H9 (cell line): ENCODE data around the gene CD7. TPM values are rescaled to one million over a fixed set of nuclear protein-coding genes. Genes with fewer than 3 reads are reported as not detected.

Experiments used
- DNase-seq: peaks from one replicate; pipeline ENCODE4 v3.0.0-alpha.2; 2017
- H2AFZ ChIP-seq: one replicate; pipeline ENCODE4 v1.6.1; 2013; ENCODE audit warnings: mild to moderate bottlenecking, low read length, control low read depth, moderate library complexity
- H2AK5ac ChIP-seq: 2 replicates; pipeline ENCODE4 v1.6.1; 2013; ENCODE audit warnings: low read length, control low read depth, mixed read lengths; ENCODE audit not compliant: insufficient read length
- H2BK120ac ChIP-seq: one replicate; pipeline ENCODE4 v1.6.1; 2013; ENCODE audit warnings: low read depth, mild to moderate bottlenecking, low read length, control low read depth, inconsistent platforms; ENCODE audit not compliant: poor library complexity, severe bottlenecking
- H2BK12ac ChIP-seq: 2 replicates; pipeline ENCODE4 v1.6.1; 2013; ENCODE audit warnings: low read length, control low read depth, mixed read lengths, low read depth; ENCODE audit not compliant: insufficient read length
- H2BK15ac ChIP-seq: 2 replicates; pipeline ENCODE4 v1.6.1; 2013; ENCODE audit warnings: low read depth, low read length, control low read depth
- H2BK20ac ChIP-seq: one replicate; pipeline ENCODE4 v1.6.1; 2013; ENCODE audit warnings: low read depth, mild to moderate bottlenecking, low read length, control low read depth, inconsistent platforms; ENCODE audit not compliant: poor library complexity, severe bottlenecking
- H2BK5ac ChIP-seq: 2 replicates; pipeline ENCODE4 v1.6.1; 2013; ENCODE audit warnings: low read length, control low read depth, mixed read lengths; ENCODE audit not compliant: insufficient read length
- H3K14ac ChIP-seq: 2 replicates; pipeline ENCODE4 v1.6.1; 2013; ENCODE audit warnings: low read length, control low read depth; ENCODE audit not compliant: insufficient read depth
- H3K18ac ChIP-seq: 2 replicates; pipeline ENCODE4 v1.6.1; 2013; ENCODE audit warnings: low read depth, mild to moderate bottlenecking, mixed read lengths, low read length, control low read depth; ENCODE audit not compliant: insufficient read length
- H3K23ac ChIP-seq: 2 replicates; pipeline ENCODE4 v1.6.1; 2013; ENCODE audit warnings: low read length, control low read depth, mixed read lengths, low read depth; ENCODE audit not compliant: insufficient read length
- H3K23me2 ChIP-seq: 2 replicates; pipeline ENCODE4 v1.6.1; 2013; ENCODE audit warnings: low read depth, mild to moderate bottlenecking, mixed read lengths, low read length, control low read depth; ENCODE audit not compliant: insufficient read length, poor library complexity, severe bottlenecking
- H3K27ac ChIP-seq: 2 replicates; pipeline ENCODE4 v1.5.1; 2013; ENCODE audit warnings: low read length, control low read depth, mixed read lengths, low read depth; ENCODE audit not compliant: insufficient read length
- H3K27me3 ChIP-seq: 2 replicates; pipeline ENCODE4 v1.6.1; 2013; ENCODE audit warnings: low read length, control low read depth, inconsistent platforms; ENCODE audit not compliant: insufficient read depth
- H3K4ac ChIP-seq: 2 replicates; pipeline ENCODE4 v1.6.1; 2013; ENCODE audit warnings: low read depth, mild to moderate bottlenecking, control low read depth, inconsistent platforms, low read length, moderate library complexity
- H3K4me1 ChIP-seq: 2 replicates; pipeline ENCODE4 v1.6.1; 2013; ENCODE audit warnings: low read length, control low read depth, inconsistent platforms; ENCODE audit not compliant: insufficient read depth
- H3K4me2 ChIP-seq: 2 replicates; pipeline ENCODE4 v1.6.1; 2013; ENCODE audit warnings: low read length, control low read depth, mixed read lengths; ENCODE audit not compliant: insufficient read length, insufficient read depth
- H3K56ac ChIP-seq: 2 replicates; pipeline ENCODE4 v1.6.1; 2013; ENCODE audit warnings: low read depth, mild to moderate bottlenecking, mixed read lengths, low read length, control low read depth; ENCODE audit not compliant: insufficient read length
- H3K79me1 ChIP-seq: 2 replicates; pipeline ENCODE4 v1.6.1; 2013; ENCODE audit warnings: low read depth, mild to moderate bottlenecking, moderate library complexity, low read length, control low read depth, inconsistent platforms; ENCODE audit not compliant: insufficient read depth, poor library complexity, severe bottlenecking
- H3K79me2 ChIP-seq: 2 replicates; pipeline ENCODE4 v1.6.1; 2013; ENCODE audit warnings: low read length, control low read depth, inconsistent platforms; ENCODE audit not compliant: insufficient read depth
- H3K9ac ChIP-seq: 2 replicates; pipeline ENCODE4 v1.6.1; 2013; ENCODE audit warnings: low read length, control low read depth, mixed read lengths; ENCODE audit not compliant: insufficient read length; ENCODE audit errors: extremely low read depth
- H3K9me3 ChIP-seq: one replicate; pipeline ENCODE4 v1.6.1; 2013; ENCODE audit warnings: low read depth, low read length, inconsistent platforms; ENCODE audit not compliant: control insufficient read depth
- H3T11ph ChIP-seq: one replicate; pipeline ENCODE4 v1.6.1; 2013; ENCODE audit warnings: mild to moderate bottlenecking, low read length, control low read depth, inconsistent platforms
- H4K20me1 ChIP-seq: one replicate; pipeline ENCODE4 v1.6.1; 2013; ENCODE audit not compliant: control insufficient read depth, insufficient read length, insufficient read depth
- H4K5ac ChIP-seq: 2 replicates; pipeline ENCODE4 v1.6.1; 2013; ENCODE audit warnings: low read depth, mild to moderate bottlenecking, mixed read lengths, low read length, control low read depth; ENCODE audit not compliant: insufficient read length
- H4K8ac ChIP-seq: replicated peaks from 2 replicates; pipeline ENCODE4 v1.6.1; 2013; ENCODE audit warnings: low read length, control low read depth, mixed read lengths, low read depth; ENCODE audit not compliant: insufficient read length
- H4K91ac ChIP-seq: 2 replicates; pipeline ENCODE4 v1.6.1; 2013; ENCODE audit warnings: low read depth, mild to moderate bottlenecking, moderate library complexity, mixed read lengths, low read length, control low read depth; ENCODE audit not compliant: insufficient read length
- H3K27ac Mint-ChIP-seq, 3 experiments: 2 replicates in 2 of 3; 3 replicates in 1 of 3; pipeline ENCODE4 v1.8.0; 2020 to 2021; ENCODE audit warnings: mixed read lengths in 3 of 3, mild to moderate bottlenecking in 1 of 3, moderate library complexity in 1 of 3
- H3K27me3 Mint-ChIP-seq: 2 replicates; pipeline ENCODE4 v1.8.0; 2021; ENCODE audit warnings: low read depth, mild to moderate bottlenecking, moderate library complexity, mixed read lengths
- H3K36me3 Mint-ChIP-seq, 3 experiments: 2 replicates in 2 of 3; 3 replicates in 1 of 3; pipeline ENCODE4 v1.8.0; 2020 to 2021; ENCODE audit warnings: low read depth in 3 of 3, mixed read lengths in 3 of 3; ENCODE audit not compliant: insufficient read depth in 1 of 3
- H3K4me1 Mint-ChIP-seq, 2 experiments: 2 replicates each; pipeline ENCODE4 v1.8.0; 2020; ENCODE audit warnings: mixed read lengths in 2 of 2
- H3K4me3 Mint-ChIP-seq, 2 experiments: 2 replicates in 1 of 2; 3 replicates in 1 of 2; pipeline ENCODE4 v1.8.0; 2020 to 2021; ENCODE audit warnings: mild to moderate bottlenecking in 2 of 2, mixed read lengths in 2 of 2, moderate library complexity in 1 of 2
- H3K9me3 Mint-ChIP-seq, 2 experiments: 2 replicates in 1 of 2; 3 replicates in 1 of 2; pipeline ENCODE4 v1.8.0; 2020; ENCODE audit warnings: mild to moderate bottlenecking in 2 of 2, mixed read lengths in 2 of 2, moderate library complexity in 1 of 2
- CTCF ChIP-seq: fragments of 200-600 bp; sonication (generic); conservative IDR thresholded peaks from 3 replicates; pipeline ENCODE4 v1.8.0; 2021; ENCODE audit warnings: antibody characterized with exemption, mild to moderate bottlenecking
- WGBS: extraction: QIAGEN DNeasy Blood & Tissue Kit; methylation state at CpG from one replicate; pipeline ENCODE4 v1.1.7; 2013; ENCODE audit warnings: missing lambda C conversion rate, low lambda C conversion rate, mixed read lengths; ENCODE audit not compliant: insufficient read length; ENCODE audit errors: extremely low coverage; 5-methylcytosine and 5-hydroxymethylcytosine counted together
- total RNA-seq: library from RNA; stranded (reverse); gene quantifications from 2 replicates; pipeline ENCODE4 v1.2.1, GENCODE V29; 2021

The CD7 gene
- total RNA-seq, 1 experiment from 2014 or later, result 0.35 TPM

- Histone ChIP-seq H3K23ac (no peak overlapping the region), H3K27me3 (peaks cover 7% of the 10 kb centered on the region; the same call in 1 of the 2 replicates), H4K5ac (no peak overlapping the region), H3K4me2 (no peak overlapping the region), H3K18ac (no peak overlapping the region), H3K23me2 (no peaks in the 10 kb centered on the region), H3K27ac (no peak overlapping the region), H3K14ac (no peak overlapping the region), H3K79me1 (no peaks in the 10 kb centered on the region), H3K4me1 (peaks cover 5% of the 10 kb centered on the region; the same call in 1 of the 2 replicates), H2BK5ac (no peak overlapping the region), H2BK120ac (no peak overlapping the region), H4K91ac (no peak overlapping the region), H3T11ph (no peak overlapping the region), H3K9me3 (no peaks in the 10 kb centered on the region), H3K4ac (no peak overlapping the region), H4K8ac (no peak overlapping the region), H2AFZ (no peak overlapping the region), H4K20me1 (no peaks in the 10 kb centered on the region), H3K79me2 (no peaks in the 10 kb centered on the region), H2BK15ac (no peak overlapping the region), H3K56ac (no peak overlapping the region), H3K9ac (no peak overlapping the region), H2BK12ac (no peak overlapping the region), H2BK20ac (no peak overlapping the region), H2AK5ac (no peak overlapping the region)
- TF ChIP-seq CTCF, result no peak
- Mint-ChIP-seq H3K27ac (no peak overlapping the region), H3K4me3 (no peak overlapping the region), H3K36me3 (no peaks in the 10 kb centered on the region), H3K9me3 (no peaks in the 10 kb centered on the region), H3K27me3 (peaks cover 68% of the 10 kb centered on the region), H3K4me1 (peaks cover 16 to 37% of the 10 kb centered on the region in 2 experiments)
- DNase-seq, result no peak
- no CpG with 5 or more reads among the region's 19 CpGs for WGBS
Measured at GRCh38 chr17:82329683-82330321, 12.4 kb upstream of the CD7 start.
